NCI-H2171 (cell line): ENCODE results near the gene TMEM191B.
"Not testable (repeated sequence)": the region's sequence is repeated elsewhere in the genome, so short reads cannot be mapped to it uniquely, and the experiment has no call there.

ENCODE experiments used
- DNase-seq: peaks from one replicate; lab custom pipeline; 2025; lab: John Stamatoyannopoulos, UW

The TMEM191B gene

GRCh38 chr22:18527752-18528596 is at the start of gene TMEM191B:
Gene TMEM191B, plus strand, starts transcription at chr22:18527802. Its CDS starts 179 bp downstream, at chr22:18527981.
- DNase-seq = not testable (repeated sequence)

GRCh38 chr22:18496227-18496626 is 31.4 kb upstream of the TMEM191B start:
- DNase-seq = not testable (repeated sequence)

GRCh38 chr22:18511327-18511726 is 16.3 kb upstream of the TMEM191B start:
- not testable (repeated sequence) for DNase-seq

GRCh38 chr22:18512378-18512777 is 15.2 kb upstream of the TMEM191B start:
- not testable (repeated sequence) for DNase-seq

GRCh38 chr22:18513454-18513853 is 14.1 kb upstream of the TMEM191B start:
- DNase-seq = not testable (repeated sequence)

GRCh38 chr22:18518061-18518460 is 9.5 kb upstream of the TMEM191B start, which contains the start of gene GGTLC3:
Gene GGTLC3, minus strand, starts transcription at chr22:18518161. Its CDS starts 264 bp downstream, at chr22:18517897.
- DNase-seq = not testable (repeated sequence)

GRCh38 chr22:18522762-18523161 is 4.8 kb upstream of the TMEM191B start:
- DNase-seq = not testable (repeated sequence)

- DNase-seq = not testable (repeated sequence)
Measured at GRCh38 chr22:18523328-18523727, 4.3 kb upstream of the TMEM191B start.

GRCh38 chr22:18528597-18529415 is 1.2 kb downstream of the TMEM191B start:
- not testable (repeated sequence) for DNase-seq

GRCh38 chr22:18529416-18530145 is 2.0 kb downstream of the TMEM191B start:
- DNase-seq = not testable (repeated sequence)

- not testable (repeated sequence) for DNase-seq
Measured at GRCh38 chr22:18533633-18534032, 6.0 kb downstream of the TMEM191B start.

GRCh38 chr22:18534315-18534714 is 6.7 kb downstream of the TMEM191B start:
- DNase-seq = not testable (repeated sequence)

- not testable (repeated sequence) for DNase-seq
Measured at GRCh38 chr22:18539994-18540393, 12.4 kb downstream of the TMEM191B start.

GRCh38 chr22:18543400-18543799 is 15.8 kb downstream of the TMEM191B start:
- not testable (repeated sequence) for DNase-seq

GRCh38 chr22:18544615-18545014 is 17.0 kb downstream of the TMEM191B start:
- not testable (repeated sequence) for DNase-seq

GRCh38 chr22:18549458-18550179 is 22.0 kb downstream of the TMEM191B start:
- DNase-seq = not testable (repeated sequence)

- DNase-seq = not testable (repeated sequence)
Measured at GRCh38 chr22:18551046-18551445, 23.4 kb downstream of the TMEM191B start.

- not testable (repeated sequence) for DNase-seq
Measured at GRCh38 chr22:18552839-18553597, 25.4 kb downstream of the TMEM191B start.

GRCh38 chr22:18554280-18555256 is 27.0 kb downstream of the TMEM191B start:
- DNase-seq = not testable (repeated sequence)
